DOHH2 (cell line): ENCODE results near the gene PNO1.
A peak's percentile ranks its signal among the peaks of the same experiment; 100 is the strongest.

Source experiments
- H3F3A ChIP-seq: fragments of 200-600 bp; sonication (generic), shearing (Covaris generic); 2 replicates; pipeline ENCODE4 v1.6.0; 2016; ENCODE audit warnings: antibody characterized with exemption, mild to moderate bottlenecking; ENCODE audit not compliant: control insufficient read depth, insufficient read depth
- H3K27ac ChIP-seq: fragments of 200-600 bp; sonication (generic); 2 replicates; pipeline ENCODE4 v1.5.1; 2014; ENCODE audit warnings: low read depth, mild to moderate bottlenecking, low read length, moderate library complexity
- H3K27me3 ChIP-seq: fragments of 200-600 bp; sonication (generic); 2 replicates; pipeline ENCODE4 v1.6.1; 2014; ENCODE audit warnings: mild to moderate bottlenecking, low read length, mixed read lengths; ENCODE audit not compliant: control insufficient read depth
- H3K36me3 ChIP-seq: fragments of 200-600 bp; sonication (generic); 2 replicates; pipeline ENCODE4 v1.6.1; 2014; ENCODE audit warnings: mild to moderate bottlenecking, low read length, moderate library complexity, mixed read lengths; ENCODE audit not compliant: control insufficient read depth
- H3K4me1 ChIP-seq: fragments of 200-600 bp; sonication (generic); 2 replicates; pipeline ENCODE4 v1.6.1; 2014; ENCODE audit warnings: mild to moderate bottlenecking, low read length, mixed read lengths; ENCODE audit not compliant: control insufficient read depth
- H3K4me2 ChIP-seq: fragments of 200-600 bp; sonication (generic); 2 replicates; pipeline ENCODE4 v1.6.0; 2014; ENCODE audit warnings: mild to moderate bottlenecking, low read length, moderate library complexity
- H3K4me3 ChIP-seq: fragments of 200-600 bp; sonication (generic); 2 replicates; pipeline ENCODE4 v1.5.1; 2014; ENCODE audit warnings: mild to moderate bottlenecking, low read length, mixed read lengths
- H3K79me2 ChIP-seq: fragments of 200-600 bp; sonication (generic); 2 replicates; pipeline ENCODE4 v1.6.1; 2014; ENCODE audit warnings: mild to moderate bottlenecking, low read length, mixed read lengths; ENCODE audit not compliant: control insufficient read depth
- H3K9me2 ChIP-seq: fragments of 200-600 bp; sonication (generic); replicated peaks from 2 replicates; pipeline ENCODE4 v1.6.1; 2014; ENCODE audit warnings: mild to moderate bottlenecking, low read length, mixed read lengths; ENCODE audit not compliant: control insufficient read depth
- H3K9me3 ChIP-seq: fragments of 200-600 bp; sonication (generic); 2 replicates; pipeline ENCODE4 v1.6.1; 2014; ENCODE audit warnings: antibody characterized with exemption, low read length, mixed read lengths; ENCODE audit not compliant: control insufficient read depth, insufficient read depth
- H4K20me1 ChIP-seq: fragments of 200-600 bp; sonication (generic); 2 replicates; pipeline ENCODE4 v1.6.0; 2014; ENCODE audit warnings: low read depth, mild to moderate bottlenecking, antibody characterized with exemption, low read length, moderate library complexity; ENCODE audit not compliant: control insufficient read depth, insufficient read depth
- CTCF ChIP-seq: fragments of 200-600 bp; sonication (generic); IDR thresholded peaks from one replicate; pipeline ENCODE4 v1.5.1; 2014; ENCODE audit warnings: antibody characterized with exemption, mild to moderate bottlenecking, low read depth, low read length; ENCODE audit not compliant: poor library complexity, severe bottlenecking
- EZH2phosphoT487 ChIP-seq: fragments of 200-600 bp; sonication (generic); IDR thresholded peaks from 2 replicates; pipeline ENCODE4 v1.6.1; 2017; ENCODE audit warnings: borderline replicate concordance, mild to moderate bottlenecking, antibody characterized with exemption, low read length, moderate library complexity, mixed read lengths

The PNO1 gene

GRCh38 chr2:68203587-68203986 is 45.9 kb downstream of the PNO1 start:
- no peaks in the 10 kb centered on the region for H3K9me2 ChIP-seq
- no peaks in the 10 kb centered on the region for H3K9me3 ChIP-seq
- peaks cover 70% of the 10 kb centered on the region for H3K4me1 ChIP-seq
- H3K27ac ChIP-seq: peak overlapping the region; percentile 37
- TF ChIP-seq CTCF: no peak
- no peak for TF ChIP-seq EZH2phosphoT487
- H3K79me2 ChIP-seq: peaks cover 96% of the 10 kb centered on the region
- peak overlapping the region; percentile 10; the same call in 1 of the 2 replicates for H3K4me3 ChIP-seq
- peaks cover 16% of the 10 kb centered on the region for H4K20me1 ChIP-seq
- H3K27me3 ChIP-seq: no peaks in the 10 kb centered on the region
- peaks cover 49% of the 10 kb centered on the region for H3K36me3 ChIP-seq
- H3K4me2 ChIP-seq: peak overlapping the region; percentile 30
- H3F3A ChIP-seq: peaks cover 18% of the 10 kb centered on the region

- Histone ChIP-seq H3K27ac (no peak overlapping the region), H3F3A (peaks cover 11% of the 10 kb centered on the region; the same call in 1 of the 2 replicates), H4K20me1 (peaks cover 20% of the 10 kb centered on the region), H3K27me3 (no peaks in the 10 kb centered on the region), H3K9me3 (no peaks in the 10 kb centered on the region), H3K9me2 (no peaks in the 10 kb centered on the region), H3K4me3 (no peak overlapping the region), H3K79me2 (peaks cover 92% of the 10 kb centered on the region), H3K4me1 (peaks cover 52% of the 10 kb centered on the region), H3K4me2 (no peak overlapping the region), H3K36me3 (peaks cover 49% of the 10 kb centered on the region)
- no peak for TF ChIP-seq CTCF
These were observed 49.1 kb downstream of the PNO1 start for GRCh38 chr2:68206793-68207192.

- peak overlapping the region; percentile 16 for H3K4me2 ChIP-seq
- no peaks in the 10 kb centered on the region for H3K9me2 ChIP-seq
- no peak for TF ChIP-seq CTCF
- no peak for TF ChIP-seq EZH2phosphoT487
- H3K36me3 ChIP-seq: peaks cover 58% of the 10 kb centered on the region
- H3K27me3 ChIP-seq: no peaks in the 10 kb centered on the region
- H3K4me1 ChIP-seq: peaks cover 29% of the 10 kb centered on the region
- no peak overlapping the region for H3K4me3 ChIP-seq
- H4K20me1 ChIP-seq: peaks cover 9% of the 10 kb centered on the region
- H3K27ac ChIP-seq: no peak overlapping the region
- no peaks in the 10 kb centered on the region for H3K9me3 ChIP-seq
- no peaks in the 10 kb centered on the region for H3F3A ChIP-seq
- H3K79me2 ChIP-seq: peaks cover 99% of the 10 kb centered on the region
These were observed 56.7 kb downstream of the PNO1 start for GRCh38 chr2:68214381-68214780.
